ENCODE data around the gene ZNF627.

Gene ZNF627

GRCh38 chr19:11597202-11598102, at the start of gene ZNF627:
Gene ZNF627 (plus strand): TSS chr19:11597483. CDS start chr19:11597628, 145 bp downstream.
- no peaks in the 10 kb centered on the region for H3K36me3 ChIP-seq (ENCODE audit: control insufficient read depth, insufficient read depth, low read length)
- no peaks in the 10 kb centered on the region for H3K9me3 ChIP-seq (ENCODE audit: control insufficient read depth, insufficient read depth, low read length)
- peak; percentile 95 for DNase-seq (ENCODE audit: low read depth, low spot score)
- no peaks in the 10 kb centered on the region for H3K27me3 ChIP-seq (ENCODE audit: control insufficient read depth, insufficient read depth, low read length)
- H3K4me3 ChIP-seq (ENCODE audit: low read length), result peak within 1 kb of the TSS; percentile 73
- 0 out of 2 replicates have a peak, but pooled peaks cover 1% of the 10 kb centered on the region for H3K4me1 ChIP-seq (ENCODE audit: control insufficient read depth, insufficient read depth, low read length)
- WGBS (ENCODE audit: insufficient coverage, insufficient read length), result no CpG with 5 or more reads among the region's 67 CpGs
- H3K27ac ChIP-seq (ENCODE audit: low read length), result no peak within 1 kb of the TSS

GRCh38 chr19:11547929-11548700, 49.2 kb upstream of the ZNF627 start:
- peaks cover 2% of the 10 kb centered on the region; the same call in 1 of the 2 replicates for H3K36me3 ChIP-seq (ENCODE audit: control insufficient read depth, insufficient read depth, low read length)
- no peak overlapping the region for H3K4me3 ChIP-seq (ENCODE audit: low read length)
- WGBS (ENCODE audit: insufficient coverage, insufficient read length), result no CpG with 5 or more reads among the region's 14 CpGs
- no peak for DNase-seq (ENCODE audit: low read depth, low spot score)
- H3K4me1 ChIP-seq (ENCODE audit: control insufficient read depth, insufficient read depth, low read length), result no peaks in the 10 kb centered on the region
- no peaks in the 10 kb centered on the region for H3K9me3 ChIP-seq (ENCODE audit: control insufficient read depth, insufficient read depth, low read length)
- H3K27me3 ChIP-seq (ENCODE audit: control insufficient read depth, insufficient read depth, low read length), result no peaks in the 10 kb centered on the region
- no peak overlapping the region for H3K27ac ChIP-seq (ENCODE audit: low read length)

GRCh38 chr19:11549386-11549953, 47.8 kb upstream of the ZNF627 start:
- Histone ChIP-seq H3K9me3 (ENCODE audit: control insufficient read depth, insufficient read depth, low read length) (no peaks in the 10 kb centered on the region), H3K27me3 (ENCODE audit: control insufficient read depth, insufficient read depth, low read length) (no peaks in the 10 kb centered on the region), H3K36me3 (ENCODE audit: control insufficient read depth, insufficient read depth, low read length) (peaks cover 8% of the 10 kb centered on the region), H3K27ac (ENCODE audit: low read length) (no peak overlapping the region), H3K4me3 (ENCODE audit: low read length) (no peak overlapping the region), H3K4me1 (ENCODE audit: control insufficient read depth, insufficient read depth, low read length) (no peaks in the 10 kb centered on the region)
- no peak for DNase-seq (ENCODE audit: low read depth, low spot score)
- WGBS (ENCODE audit: insufficient coverage, insufficient read length), result no CpG with 5 or more reads among the region's 24 CpGs

- H3K4me3 ChIP-seq (ENCODE audit: low read length), result no peak overlapping the region
- peaks cover 8% of the 10 kb centered on the region for H3K36me3 ChIP-seq (ENCODE audit: control insufficient read depth, insufficient read depth, low read length)
- no peaks in the 10 kb centered on the region for H3K4me1 ChIP-seq (ENCODE audit: control insufficient read depth, insufficient read depth, low read length)
- H3K27ac ChIP-seq (ENCODE audit: low read length), result no peak overlapping the region
- no peaks in the 10 kb centered on the region for H3K9me3 ChIP-seq (ENCODE audit: control insufficient read depth, insufficient read depth, low read length)
- DNase-seq (ENCODE audit: low read depth, low spot score), result no peak
- WGBS (ENCODE audit: insufficient coverage, insufficient read length), result no CpG with 5 or more reads among the region's 8 CpGs
- no peaks in the 10 kb centered on the region for H3K27me3 ChIP-seq (ENCODE audit: control insufficient read depth, insufficient read depth, low read length)
These were observed 47.0 kb upstream of the ZNF627 start for GRCh38 chr19:11550265-11550664.

- no CpG with 5 or more reads among the region's 26 CpGs for WGBS (ENCODE audit: insufficient coverage, insufficient read length)
These were observed 45.6 kb upstream of the ZNF627 start for GRCh38 chr19:11551603-11552235.

GRCh38 chr19:11552666-11553372, 44.5 kb upstream of the ZNF627 start:
- Histone ChIP-seq H3K27ac (ENCODE audit: low read length) (no peak overlapping the region), H3K27me3 (ENCODE audit: control insufficient read depth, insufficient read depth, low read length) (no peaks in the 10 kb centered on the region), H3K4me1 (ENCODE audit: control insufficient read depth, insufficient read depth, low read length) (no peaks in the 10 kb centered on the region), H3K36me3 (ENCODE audit: control insufficient read depth, insufficient read depth, low read length) (peaks cover 14% of the 10 kb centered on the region), H3K4me3 (ENCODE audit: low read length) (no peak overlapping the region), H3K9me3 (ENCODE audit: control insufficient read depth, insufficient read depth, low read length) (no peaks in the 10 kb centered on the region)
- no CpG with 5 or more reads among the region's 20 CpGs for WGBS (ENCODE audit: insufficient coverage, insufficient read length)
- DNase-seq (ENCODE audit: low read depth, low spot score), result no peak

More at GRCh38 chr19:11551603-11552235, 45.6 kb upstream of the ZNF627 start:
- Histone ChIP-seq H3K4me1 (ENCODE audit: control insufficient read depth, insufficient read depth, low read length) (no peaks in the 10 kb centered on the region), H3K9me3 (ENCODE audit: control insufficient read depth, insufficient read depth, low read length) (no peaks in the 10 kb centered on the region), H3K27ac (ENCODE audit: low read length) (no peak overlapping the region), H3K27me3 (ENCODE audit: control insufficient read depth, insufficient read depth, low read length) (no peaks in the 10 kb centered on the region), H3K4me3 (ENCODE audit: low read length) (no peak overlapping the region), H3K36me3 (ENCODE audit: control insufficient read depth, insufficient read depth, low read length) (peaks cover 14% of the 10 kb centered on the region)
- DNase-seq (ENCODE audit: low read depth, low spot score), result no peak

- Histone ChIP-seq H3K9me3 (ENCODE audit: control insufficient read depth, insufficient read depth, low read length) (no peaks in the 10 kb centered on the region), H3K4me3 (ENCODE audit: low read length) (no peak overlapping the region), H3K36me3 (ENCODE audit: control insufficient read depth, insufficient read depth, low read length) (peaks cover 14% of the 10 kb centered on the region), H3K27ac (ENCODE audit: low read length) (no peak overlapping the region), H3K4me1 (ENCODE audit: control insufficient read depth, insufficient read depth, low read length) (no peaks in the 10 kb centered on the region), H3K27me3 (ENCODE audit: control insufficient read depth, insufficient read depth, low read length) (no peaks in the 10 kb centered on the region)
- no peak for DNase-seq (ENCODE audit: low read depth, low spot score)
- WGBS (ENCODE audit: insufficient coverage, insufficient read length), result no CpG with 5 or more reads among the region's 12 CpGs
These were observed 43.1 kb upstream of the ZNF627 start for GRCh38 chr19:11554160-11554559.

- Histone ChIP-seq H3K27me3 (ENCODE audit: control insufficient read depth, insufficient read depth, low read length) (no peaks in the 10 kb centered on the region), H3K36me3 (ENCODE audit: control insufficient read depth, insufficient read depth, low read length) (peaks cover 14% of the 10 kb centered on the region), H3K4me1 (ENCODE audit: control insufficient read depth, insufficient read depth, low read length) (no peaks in the 10 kb centered on the region), H3K27ac (ENCODE audit: low read length) (no peak overlapping the region), H3K4me3 (ENCODE audit: low read length) (no peak overlapping the region), H3K9me3 (ENCODE audit: control insufficient read depth, insufficient read depth, low read length) (no peaks in the 10 kb centered on the region)
- DNase-seq (ENCODE audit: low read depth, low spot score), result no peak
- WGBS (ENCODE audit: insufficient coverage, insufficient read length), result no CpG with 5 or more reads among the region's 6 CpGs
These were observed 42.0 kb upstream of the ZNF627 start for GRCh38 chr19:11555246-11555645.

GRCh38 chr19:11556634-11557420, 40.5 kb upstream of the ZNF627 start:
- DNase-seq (ENCODE audit: low read depth, low spot score), result no peak
- Histone ChIP-seq H3K4me1 (ENCODE audit: control insufficient read depth, insufficient read depth, low read length) (no peaks in the 10 kb centered on the region), H3K27ac (ENCODE audit: low read length) (no peak overlapping the region), H3K27me3 (ENCODE audit: control insufficient read depth, insufficient read depth, low read length) (no peaks in the 10 kb centered on the region), H3K36me3 (ENCODE audit: control insufficient read depth, insufficient read depth, low read length) (peaks cover 14% of the 10 kb centered on the region), H3K4me3 (ENCODE audit: low read length) (no peak overlapping the region), H3K9me3 (ENCODE audit: control insufficient read depth, insufficient read depth, low read length) (no peaks in the 10 kb centered on the region)
- WGBS (ENCODE audit: insufficient coverage, insufficient read length), result no CpG with 5 or more reads among the region's 4 CpGs

All from iPS DF 6.9 (cell line).